Activated CD4-positive, alpha-beta T cell treated with anti-CD3 and anti-CD28 coated beads for 36 hours (primary cell): Measurements from ENCODE around the gene TNFRSF11A. TPM values are rescaled to one million over a fixed set of nuclear protein-coding genes. Genes with fewer than 3 reads are reported as not detected.

Experiments used
- ATAC-seq: fragments of 200-7000 bp; cut with Tn5 transposase; one replicate; pipeline ENCODE4 v1.10.0; 2021; ENCODE audit warnings: mild to moderate bottlenecking, moderate library complexity
- CTCF ChIA-PET: fragments of 350-600 bp; sonication (Branson Sonifier 250); formaldehyde crosslinking; loops from one replicate; lab custom pipeline; 2021; ENCODE audit warnings: antibody characterized with exemption; lab: Charles Lee
- POLR2A ChIA-PET: fragments of 350-600 bp; sonication (Branson Sonifier 250); formaldehyde crosslinking; loops from one replicate; lab custom pipeline; 2021; ENCODE audit warnings: antibody characterized with exemption, inconsistent platforms; lab: Charles Lee
- DNase-seq: peaks from one replicate; pipeline ENCODE4 v3.0.0-alpha.2; 2020
- H3K27ac Mint-ChIP-seq: one replicate; pipeline ENCODE4 v1.8.0; 2021; ENCODE audit warnings: mixed read lengths
- H3K27me3 Mint-ChIP-seq: one replicate; pipeline ENCODE4 v1.8.0; 2021; ENCODE audit warnings: mixed read lengths
- H3K36me3 Mint-ChIP-seq: one replicate; pipeline ENCODE4 v1.8.0; 2021; ENCODE audit warnings: low read depth, mixed read lengths
- H3K4me1 Mint-ChIP-seq: one replicate; pipeline ENCODE4 v1.8.0; 2021; ENCODE audit warnings: mixed read lengths
- H3K4me3 Mint-ChIP-seq: one replicate; pipeline ENCODE4 v1.8.0; 2021; ENCODE audit warnings: mild to moderate bottlenecking, moderate library complexity, mixed read lengths
- H3K9me3 Mint-ChIP-seq: one replicate; pipeline ENCODE4 v1.8.0; 2021; ENCODE audit warnings: low read depth, mixed read lengths
- intact Hi-C, 2 experiments: fragments of 100-400 bp; cut with DNase I in 1 of 2; cut with micrococcal nuclease in 1 of 2; formaldehyde crosslinking; loops; one replicate each; pipeline versions ENCODE4 v1.14.2 to v1.15.1; 2022 to 2024; cut with DNase I, micrococcal nuclease
- total RNA-seq, 2 experiments: library from RNA; stranded (reverse); gene quantifications; one replicate each; pipeline ENCODE4 v1.2.3, GENCODE V29; 2021

TNFRSF11A gene
- total RNA-seq, 2 experiments from 2014 or later: 6.9 to 9.3 TPM

- Mint-ChIP-seq H3K27ac (peak overlapping the region; percentile 30), H3K4me3 (no peak overlapping the region), H3K9me3 (peaks cover 12% of the 10 kb centered on the region), H3K27me3 (peaks cover 4% of the 10 kb centered on the region), H3K36me3 (peaks cover 10% of the 10 kb centered on the region), H3K4me1 (peaks cover 48% of the 10 kb centered on the region)
- ATAC-seq (no peak), DNase-seq (peak; percentile 31)
- ChIA-PET POLR2A (no interaction called here), CTCF (interaction anchor here (0.7 to 1.3 kb wide), 4 partner anchors 8 to 166 kb away, joined by 3 to 5 read pairs (median 3); no protein-coding TSS in a partner anchor)
- intact Hi-C loops: no loop called here
Observed at GRCh38 chr18:62418258-62418657, 93.1 kb downstream of the TNFRSF11A start.

- DNase-seq: peak; percentile 49
- H3K27me3 Mint-ChIP-seq: no peaks in the 10 kb centered on the region
- peaks cover 47% of the 10 kb centered on the region for H3K4me1 Mint-ChIP-seq
- peaks cover 12% of the 10 kb centered on the region for H3K9me3 Mint-ChIP-seq
- H3K4me3 Mint-ChIP-seq: peak overlapping the region; percentile 66
- peaks cover 10% of the 10 kb centered on the region for H3K36me3 Mint-ChIP-seq
- CTCF ChIA-PET: interaction anchor here (0.6 to 2.8 kb wide), 10 partner anchors 11 to 165 kb away, joined by 3 to 24 read pairs (median 6); no protein-coding TSS in a partner anchor
- POLR2A ChIA-PET: interaction anchor here (0.6 to 1.4 kb wide), 6 partner anchors 23 to 160 kb away, joined by 3 to 8 read pairs (median 4); partner anchors contain the start of gene ZCCHC2
- peak; percentile 23 for ATAC-seq
- intact Hi-C loops: loop anchor here (1.0 to 2.0 kb wide), 14 partner anchors 23 to 741 kb away; partner anchors contain the start of genes PIGN (in 2 of the 2), RELCH (in 2 of the 2), TNFRSF11A (in 2 of the 2) and PHLPP1 (in 1 of the 2)
- peak overlapping the region; percentile 99 for H3K27ac Mint-ChIP-seq
Observed at GRCh38 chr18:62420151-62420512, 95.0 kb downstream of the TNFRSF11A start.

GRCh38 chr18:62420513-62421209, 95.6 kb downstream of the TNFRSF11A start:
- ChIA-PET CTCF (interaction anchor here (0.6 to 2.8 kb wide), 18 partner anchors 11 to 804 kb away, joined by 3 to 24 read pairs (median 4); no protein-coding TSS in a partner anchor), POLR2A (interaction anchor here (0.6 to 1.4 kb wide), 9 partner anchors 24 to 735 kb away, joined by 3 to 8 read pairs (median 4); partner anchors contain the start of gene ZCCHC2)
- no peaks in the 10 kb centered on the region for H3K27me3 Mint-ChIP-seq
- intact Hi-C loops: loop anchor here (1.0 to 2.0 kb wide), 14 partner anchors 24 to 741 kb away; partner anchors contain the start of genes PIGN (in 2 of the 2), RELCH (in 2 of the 2), TNFRSF11A (in 2 of the 2) and PHLPP1 (in 1 of the 2)
- H3K4me3 Mint-ChIP-seq: peak overlapping the region; percentile 66
- H3K9me3 Mint-ChIP-seq: peaks cover 12% of the 10 kb centered on the region
- peak; percentile 96 for ATAC-seq
- H3K36me3 Mint-ChIP-seq: peaks cover 10% of the 10 kb centered on the region
- peak overlapping the region; percentile 99 for H3K27ac Mint-ChIP-seq
- peaks cover 52% of the 10 kb centered on the region for H3K4me1 Mint-ChIP-seq
- DNase-seq: peak; percentile 85

- intact Hi-C loops: loop anchor here (1.0 to 5.0 kb wide), 3 partner anchors 142 to 557 kb away; no protein-coding TSS in a partner anchor
- Mint-ChIP-seq H3K9me3 (peaks cover 7% of the 10 kb centered on the region), H3K4me1 (peaks cover 31% of the 10 kb centered on the region), H3K4me3 (no peak overlapping the region), H3K36me3 (peaks cover 2% of the 10 kb centered on the region), H3K27me3 (peaks cover 4% of the 10 kb centered on the region), H3K27ac (peak overlapping the region; percentile 81)
- DNase-seq (peak; percentile 75), ATAC-seq (peak; percentile 50)
- ChIA-PET CTCF (interaction anchor here (0.5 to 2.0 kb wide), 33 partner anchors 8 to 555 kb away, joined by 3 to 21 read pairs (median 4); partner anchors contain the start of genes PIGN, RELCH, TNFRSF11A and ZCCHC2), POLR2A (interaction anchor here (0.6 to 1.2 kb wide), 2 partner anchors 19 to 170 kb away, joined by 3 read pairs; no protein-coding TSS in a partner anchor)
Observed at GRCh38 chr18:62425465-62426190, 100.5 kb downstream of the TNFRSF11A start.

DNA sequence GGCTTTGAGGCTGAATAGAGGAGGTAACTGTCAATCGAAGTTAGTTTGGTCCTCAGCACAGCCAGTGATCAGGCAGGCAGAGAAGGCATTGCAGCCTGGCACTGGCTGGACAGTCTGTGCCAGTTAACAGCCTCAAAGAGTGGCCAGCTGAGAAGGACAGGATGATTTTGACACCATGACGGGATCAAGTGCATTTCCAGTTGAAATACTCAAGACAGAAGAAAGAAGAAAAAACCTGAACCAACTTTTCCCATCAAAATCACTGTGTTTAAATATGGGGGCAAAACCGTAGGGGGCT, 101.0 kb downstream of the TNFRSF11A start:
- no peak for ATAC-seq
- CTCF ChIA-PET: interaction anchor here (0.5 to 2.0 kb wide), 30 partner anchors 9 to 555 kb away, joined by 3 to 21 read pairs (median 4); partner anchors contain the start of genes PIGN, RELCH, TNFRSF11A and ZCCHC2
- peaks cover 2% of the 10 kb centered on the region for H3K36me3 Mint-ChIP-seq
- H3K27ac Mint-ChIP-seq: no peak overlapping the region
- peaks cover 4% of the 10 kb centered on the region for H3K27me3 Mint-ChIP-seq
- intact Hi-C loops: loop anchor here (5.0 kb wide), 2 partner anchors 141 to 556 kb away; no protein-coding TSS in a partner anchor
- POLR2A ChIA-PET: interaction anchor here (0.6 to 1.2 kb wide), 2 partner anchors 19 to 170 kb away, joined by 3 read pairs; no protein-coding TSS in a partner anchor
- no peak for DNase-seq
- H3K9me3 Mint-ChIP-seq: peaks cover 7% of the 10 kb centered on the region
- no peak overlapping the region for H3K4me3 Mint-ChIP-seq
- H3K4me1 Mint-ChIP-seq: peaks cover 26% of the 10 kb centered on the region

GRCh38 chr18:62432176-62432575, 107.1 kb downstream of the TNFRSF11A start:
- H3K4me3 Mint-ChIP-seq: no peak overlapping the region
- H3K27ac Mint-ChIP-seq: no peak overlapping the region
- intact Hi-C loops: loop anchor here in 1 of 2 experiments (2.0 kb wide), 1 partner anchor 23 kb away; no protein-coding TSS in a partner anchor
- H3K4me1 Mint-ChIP-seq: no peaks in the 10 kb centered on the region
- ATAC-seq (no peak), DNase-seq (no peak)
- ChIA-PET CTCF (interaction anchor here (0.9 to 3.1 kb wide), 4 partner anchors 11 to 107 kb away, joined by 3 to 17 read pairs (median 4); partner anchors contain the start of gene TNFRSF11A), POLR2A (no interaction called here)
- H3K27me3 Mint-ChIP-seq: peaks cover 4% of the 10 kb centered on the region
- H3K9me3 Mint-ChIP-seq: peaks cover 7% of the 10 kb centered on the region
- H3K36me3 Mint-ChIP-seq: peaks cover 2% of the 10 kb centered on the region

DNA sequence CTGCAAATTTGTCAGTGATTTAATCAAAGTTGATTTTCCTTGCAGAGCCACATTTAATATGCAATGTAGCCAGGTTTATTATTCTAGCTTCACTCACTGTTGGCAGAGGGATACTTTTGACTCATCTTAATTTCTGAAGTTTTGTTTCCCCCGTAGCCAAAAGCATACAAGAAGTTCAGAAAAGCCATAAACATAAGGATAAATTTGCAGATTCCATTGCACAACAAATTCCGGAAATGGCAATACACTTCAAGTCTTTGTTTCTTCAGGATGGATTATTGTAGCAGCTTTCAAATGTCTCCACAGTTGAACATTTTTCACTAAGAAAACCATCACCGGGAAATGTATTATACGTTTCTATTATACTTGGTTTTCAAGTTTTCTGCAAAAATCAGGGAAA, 109.7 kb downstream of the TNFRSF11A start:
- CTCF ChIA-PET: interaction anchor here (0.6 to 1.7 kb wide), 4 partner anchors 11 to 120 kb away, joined by 4 read pairs; no protein-coding TSS in a partner anchor
- no peak for DNase-seq
- intact Hi-C loops: no loop called here
- no peaks in the 10 kb centered on the region for H3K4me1 Mint-ChIP-seq
- H3K27ac Mint-ChIP-seq: no peak overlapping the region
- H3K9me3 Mint-ChIP-seq: peaks cover under 1% of the 10 kb centered on the region
- H3K27me3 Mint-ChIP-seq: peaks cover 6% of the 10 kb centered on the region
- H3K4me3 Mint-ChIP-seq: no peak overlapping the region
- H3K36me3 Mint-ChIP-seq: no peaks in the 10 kb centered on the region
- POLR2A ChIA-PET: no interaction called here
- ATAC-seq: no peak

DNA sequence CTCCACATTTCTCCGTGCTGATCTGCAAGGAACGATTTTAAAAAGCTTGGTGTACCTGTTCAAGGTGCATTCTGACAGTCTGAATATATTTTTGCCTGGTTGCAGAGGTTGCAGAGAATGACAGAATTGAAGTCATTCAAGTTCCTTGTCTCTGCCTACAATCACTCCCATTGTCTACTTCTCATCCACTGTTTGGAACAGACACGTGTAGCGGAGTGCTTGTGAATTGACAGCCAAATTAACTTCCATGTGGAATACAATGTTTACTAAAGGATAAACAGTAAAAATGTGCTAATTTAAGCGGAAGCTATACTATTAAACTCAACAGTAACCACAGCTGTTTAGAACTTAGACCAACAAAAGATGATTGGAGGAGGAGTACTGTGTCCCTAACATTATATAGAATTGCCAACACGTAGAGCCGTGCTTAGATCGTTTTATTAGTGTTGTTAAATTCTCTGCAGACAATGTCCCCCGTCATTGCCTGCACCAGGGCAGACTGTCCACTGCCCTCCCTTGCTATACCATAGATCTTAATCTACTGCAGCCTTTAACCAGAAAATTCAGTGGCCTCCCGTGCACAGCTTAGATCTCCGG, 110.4 kb downstream of the TNFRSF11A start:
- no peak overlapping the region for H3K27ac Mint-ChIP-seq
- H3K4me3 Mint-ChIP-seq: no peak overlapping the region
- no peaks in the 10 kb centered on the region for H3K9me3 Mint-ChIP-seq
- ATAC-seq (no peak), DNase-seq (no peak)
- no peaks in the 10 kb centered on the region for H3K36me3 Mint-ChIP-seq
- H3K4me1 Mint-ChIP-seq: no peaks in the 10 kb centered on the region
- ChIA-PET CTCF (interaction anchor here (0.7 to 2.8 kb wide), 5 partner anchors 9 to 121 kb away, joined by 4 to 15 read pairs (median 4); no protein-coding TSS in a partner anchor), POLR2A (no interaction called here)
- peaks cover 6% of the 10 kb centered on the region for H3K27me3 Mint-ChIP-seq
- intact Hi-C loops: no loop called here

GRCh38 chr18:62436636-62437234, 111.6 kb downstream of the TNFRSF11A start:
- intact Hi-C loops: no loop called here
- H3K36me3 Mint-ChIP-seq: no peaks in the 10 kb centered on the region
- no peak overlapping the region for H3K4me3 Mint-ChIP-seq
- DNase-seq: no peak
- no peak for ATAC-seq
- H3K27me3 Mint-ChIP-seq: peaks cover 6% of the 10 kb centered on the region
- ChIA-PET POLR2A (no interaction called here), CTCF (interaction anchor here (0.6 to 2.8 kb wide), 6 partner anchors 11 to 149 kb away, joined by 3 to 15 read pairs (median 4); no protein-coding TSS in a partner anchor)
- H3K4me1 Mint-ChIP-seq: no peaks in the 10 kb centered on the region
- H3K9me3 Mint-ChIP-seq: no peaks in the 10 kb centered on the region
- no peak overlapping the region for H3K27ac Mint-ChIP-seq
